ENCODE data around the gene PRDM16.
A peak's percentile ranks its signal among the peaks of the same experiment; 100 is the strongest.

Gene PRDM16

GRCh38 chr1:3471356-3472087 is 402.5 kb downstream of the PRDM16 start:
- no peaks in the 10 kb centered on the region for H3K9me3 ChIP-seq (ENCODE audit: insufficient read depth, low read depth, low read length)
- WGBS = 16% methylated on average over 25 of the region's 25 CpGs
- peaks cover 19% of the 10 kb centered on the region for H3K4me1 ChIP-seq (ENCODE audit: insufficient read depth, low read length)
- H3K9ac ChIP-seq (ENCODE audit: low read depth, low read length) = peak overlapping the region; percentile 29
- H3K36me3 ChIP-seq (ENCODE audit: insufficient read depth, low read length) = peaks cover 22% of the 10 kb centered on the region
- H3K27me3 ChIP-seq (ENCODE audit: insufficient read depth, low read length) = no peaks in the 10 kb centered on the region
- no peak overlapping the region for H3K4me3 ChIP-seq (ENCODE audit: low read length)
- H3K27ac ChIP-seq (ENCODE audit: low read depth, low read length) = peak overlapping the region; percentile 94

GRCh38 chr1:3472088-3472850 is 403.3 kb downstream of the PRDM16 start:
- Histone ChIP-seq H3K4me1 (ENCODE audit: insufficient read depth, low read length) (peaks cover 19% of the 10 kb centered on the region), H3K4me3 (ENCODE audit: low read length) (no peak overlapping the region), H3K9ac (ENCODE audit: low read depth, low read length) (peak overlapping the region; percentile 14), H3K27ac (ENCODE audit: low read depth, low read length) (peak overlapping the region; percentile 94), H3K9me3 (ENCODE audit: insufficient read depth, low read depth, low read length) (no peaks in the 10 kb centered on the region), H3K27me3 (ENCODE audit: insufficient read depth, low read length) (no peaks in the 10 kb centered on the region), H3K36me3 (ENCODE audit: insufficient read depth, low read length) (peaks cover 22% of the 10 kb centered on the region)
- WGBS = 83% methylated on average over 25 of the region's 25 CpGs

- Histone ChIP-seq H3K27me3 (ENCODE audit: insufficient read depth, low read length) (no peaks in the 10 kb centered on the region), H3K9ac (ENCODE audit: low read depth, low read length) (no peak overlapping the region), H3K27ac (ENCODE audit: low read depth, low read length) (no peak overlapping the region), H3K4me1 (ENCODE audit: insufficient read depth, low read length) (peaks cover 19% of the 10 kb centered on the region), H3K4me3 (ENCODE audit: low read length) (no peak overlapping the region), H3K36me3 (ENCODE audit: insufficient read depth, low read length) (peaks cover 23% of the 10 kb centered on the region), H3K9me3 (ENCODE audit: insufficient read depth, low read depth, low read length) (no peaks in the 10 kb centered on the region)
- 97% methylated on average over 17 of the region's 17 CpGs for WGBS
Observed at GRCh38 chr1:3472906-3473305, 403.9 kb downstream of the PRDM16 start.

GRCh38 chr1:3473381-3473844 is 404.4 kb downstream of the PRDM16 start:
- Histone ChIP-seq H3K9ac (ENCODE audit: low read depth, low read length) (no peak overlapping the region), H3K9me3 (ENCODE audit: insufficient read depth, low read depth, low read length) (no peaks in the 10 kb centered on the region), H3K27ac (ENCODE audit: low read depth, low read length) (no peak overlapping the region), H3K36me3 (ENCODE audit: insufficient read depth, low read length) (peaks cover 28% of the 10 kb centered on the region), H3K4me3 (ENCODE audit: low read length) (no peak overlapping the region), H3K27me3 (ENCODE audit: insufficient read depth, low read length) (no peaks in the 10 kb centered on the region), H3K4me1 (ENCODE audit: insufficient read depth, low read length) (peaks cover 19% of the 10 kb centered on the region)
- WGBS = 95% methylated on average over 20 of the region's 20 CpGs

GRCh38 chr1:3474016-3474415 is 405.0 kb downstream of the PRDM16 start:
- no peaks in the 10 kb centered on the region for H3K27me3 ChIP-seq (ENCODE audit: insufficient read depth, low read length)
- no peak overlapping the region for H3K27ac ChIP-seq (ENCODE audit: low read depth, low read length)
- WGBS = 96% methylated on average over 8 of the region's 8 CpGs
- H3K9ac ChIP-seq (ENCODE audit: low read depth, low read length) = no peak overlapping the region
- H3K4me1 ChIP-seq (ENCODE audit: insufficient read depth, low read length) = peaks cover 19% of the 10 kb centered on the region
- H3K9me3 ChIP-seq (ENCODE audit: insufficient read depth, low read depth, low read length) = no peaks in the 10 kb centered on the region
- H3K36me3 ChIP-seq (ENCODE audit: insufficient read depth, low read length) = peaks cover 28% of the 10 kb centered on the region
- H3K4me3 ChIP-seq (ENCODE audit: low read length) = no peak overlapping the region

- peaks cover 19% of the 10 kb centered on the region for H3K4me1 ChIP-seq (ENCODE audit: insufficient read depth, low read length)
- H3K9me3 ChIP-seq (ENCODE audit: insufficient read depth, low read depth, low read length) = no peaks in the 10 kb centered on the region
- no peak overlapping the region for H3K27ac ChIP-seq (ENCODE audit: low read depth, low read length)
- H3K4me3 ChIP-seq (ENCODE audit: low read length) = no peak overlapping the region
- H3K36me3 ChIP-seq (ENCODE audit: insufficient read depth, low read length) = peaks cover 26% of the 10 kb centered on the region
- WGBS = 83% methylated on average over 10 of the region's 10 CpGs
- H3K9ac ChIP-seq (ENCODE audit: low read depth, low read length) = no peak overlapping the region
- no peaks in the 10 kb centered on the region for H3K27me3 ChIP-seq (ENCODE audit: insufficient read depth, low read length)
Observed at GRCh38 chr1:3474421-3474820, 405.4 kb downstream of the PRDM16 start.

- Histone ChIP-seq H3K4me3 (ENCODE audit: low read length) (no peak overlapping the region), H3K27ac (ENCODE audit: low read depth, low read length) (no peak overlapping the region), H3K27me3 (ENCODE audit: insufficient read depth, low read length) (no peaks in the 10 kb centered on the region), H3K36me3 (ENCODE audit: insufficient read depth, low read length) (peaks cover 26% of the 10 kb centered on the region), H3K4me1 (ENCODE audit: insufficient read depth, low read length) (peaks cover 15% of the 10 kb centered on the region), H3K9ac (ENCODE audit: low read depth, low read length) (no peak overlapping the region), H3K9me3 (ENCODE audit: insufficient read depth, low read depth, low read length) (no peaks in the 10 kb centered on the region)
- WGBS = 96% methylated on average over 14 of the region's 14 CpGs
Observed at GRCh38 chr1:3475839-3476573, 407.0 kb downstream of the PRDM16 start.

GRCh38 chr1:3476666-3477065 is 407.7 kb downstream of the PRDM16 start:
- no peak overlapping the region for H3K9ac ChIP-seq (ENCODE audit: low read depth, low read length)
- no peak overlapping the region for H3K4me3 ChIP-seq (ENCODE audit: low read length)
- WGBS = 94% methylated on average over 16 of the region's 16 CpGs
- H3K9me3 ChIP-seq (ENCODE audit: insufficient read depth, low read depth, low read length) = no peaks in the 10 kb centered on the region
- peaks cover 26% of the 10 kb centered on the region for H3K36me3 ChIP-seq (ENCODE audit: insufficient read depth, low read length)
- H3K27ac ChIP-seq (ENCODE audit: low read depth, low read length) = no peak overlapping the region
- H3K4me1 ChIP-seq (ENCODE audit: insufficient read depth, low read length) = peaks cover 8% of the 10 kb centered on the region
- H3K27me3 ChIP-seq (ENCODE audit: insufficient read depth, low read length) = no peaks in the 10 kb centered on the region

GRCh38 chr1:3477241-3477995 is 408.4 kb downstream of the PRDM16 start:
- no peak overlapping the region; the same call in 1 of the 2 replicates for H3K27ac ChIP-seq (ENCODE audit: low read depth, low read length)
- WGBS = 86% methylated on average over 26 of the region's 28 CpGs
- no peak overlapping the region for H3K9ac ChIP-seq (ENCODE audit: low read depth, low read length)
- H3K27me3 ChIP-seq (ENCODE audit: insufficient read depth, low read length) = no peaks in the 10 kb centered on the region
- peaks cover 26% of the 10 kb centered on the region for H3K36me3 ChIP-seq (ENCODE audit: insufficient read depth, low read length)
- H3K9me3 ChIP-seq (ENCODE audit: insufficient read depth, low read depth, low read length) = no peaks in the 10 kb centered on the region
- H3K4me1 ChIP-seq (ENCODE audit: insufficient read depth, low read length) = 0 out of 2 replicates have a peak, but pooled peaks cover under 1% of the 10 kb centered on the region
- H3K4me3 ChIP-seq (ENCODE audit: low read length) = no peak overlapping the region

- Histone ChIP-seq H3K4me1 (ENCODE audit: insufficient read depth, low read length) (no peaks in the 10 kb centered on the region), H3K9ac (ENCODE audit: low read depth, low read length) (no peak overlapping the region), H3K9me3 (ENCODE audit: insufficient read depth, low read depth, low read length) (no peaks in the 10 kb centered on the region), H3K27ac (ENCODE audit: low read depth, low read length) (no peak overlapping the region; the same call in 1 of the 2 replicates), H3K27me3 (ENCODE audit: insufficient read depth, low read length) (no peaks in the 10 kb centered on the region), H3K36me3 (ENCODE audit: insufficient read depth, low read length) (peaks cover 23% of the 10 kb centered on the region), H3K4me3 (ENCODE audit: low read length) (no peak overlapping the region)
- 92% methylated on average over 24 of the region's 24 CpGs for WGBS
Observed at GRCh38 chr1:3478187-3478586, 409.2 kb downstream of the PRDM16 start.

All from HUES64 (cell line).